ENCODE results near the gene FBXO33.

GRCh38 chr14:39395555-39396254, 36.5 kb downstream of the FBXO33 start:
- TF ChIP-seq CTCF (IDR thresholded peaks at IDR 0.05) (no peak), POLR2A (IDR thresholded peaks at IDR 0.05) (no peak)
